ENCODE data around the gene MSH4.

MSH4 gene

DNA sequence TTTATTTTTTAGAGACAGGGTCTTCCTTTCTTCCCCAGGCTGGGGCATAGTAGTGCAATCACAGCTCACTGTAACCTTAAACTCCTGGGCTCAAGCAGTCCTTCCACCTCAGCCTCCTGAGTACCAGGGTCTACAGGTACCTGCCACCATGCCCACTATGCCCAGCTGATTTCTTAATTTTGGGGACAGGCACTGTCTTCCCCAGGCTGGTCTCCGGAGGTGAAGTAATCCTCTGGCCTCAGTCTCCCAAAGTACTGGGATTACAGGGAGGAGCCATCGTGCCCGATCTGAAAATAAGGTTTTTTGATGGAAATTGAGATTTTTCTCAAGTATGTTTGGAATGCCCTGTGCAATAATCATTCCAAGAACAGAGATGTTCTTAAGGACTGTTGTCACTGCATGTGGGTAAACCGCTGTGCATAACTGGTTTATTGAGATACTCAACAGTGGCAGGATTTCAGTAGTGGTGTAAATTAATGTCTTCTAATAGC, 934 bp upstream of the MSH4 start:
- TF ChIP-seq CTCF (IDR thresholded peaks at IDR 0.05): no peak

GRCh38 chr1:75797273-75797588, 549 bp downstream of the MSH4 start:
- TF ChIP-seq CTCF (IDR thresholded peaks at IDR 0.05): no peak

DNA sequence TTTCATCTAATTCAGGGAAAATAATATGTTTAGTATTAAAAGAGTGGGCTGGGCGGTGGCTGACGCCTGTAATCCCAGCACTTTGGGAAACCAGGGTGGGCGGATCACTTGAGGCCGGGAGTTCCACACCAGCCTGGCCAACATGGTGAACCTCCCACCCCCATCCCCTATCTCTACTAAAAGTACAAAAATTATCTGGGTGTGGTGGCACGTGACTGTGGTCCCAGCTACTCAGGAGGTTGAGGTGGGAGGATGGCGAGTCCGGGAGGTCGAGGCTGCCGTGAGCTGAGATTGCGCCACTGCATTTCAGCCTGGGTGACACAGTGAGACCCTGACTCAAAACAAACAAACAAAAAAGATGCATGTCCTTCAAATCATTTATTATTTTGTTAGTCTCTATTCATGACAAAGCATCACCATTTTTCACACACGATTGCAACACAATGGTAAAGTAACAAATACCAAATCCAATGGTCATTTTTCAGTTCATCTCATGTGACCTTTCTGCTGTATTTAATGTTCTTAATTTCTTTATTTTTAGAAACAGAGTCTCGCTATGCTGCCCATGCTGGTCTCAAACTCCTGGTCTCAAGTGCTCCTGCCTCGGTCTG, 1.0 kb downstream of the MSH4 start:
- no peak for TF ChIP-seq CTCF (IDR thresholded peaks at IDR 0.05)

- TF ChIP-seq CTCF (IDR thresholded peaks at IDR 0.05): no peak
Measured at GRCh38 chr1:75808921-75809320, 12.2 kb downstream of the MSH4 start.

DNA sequence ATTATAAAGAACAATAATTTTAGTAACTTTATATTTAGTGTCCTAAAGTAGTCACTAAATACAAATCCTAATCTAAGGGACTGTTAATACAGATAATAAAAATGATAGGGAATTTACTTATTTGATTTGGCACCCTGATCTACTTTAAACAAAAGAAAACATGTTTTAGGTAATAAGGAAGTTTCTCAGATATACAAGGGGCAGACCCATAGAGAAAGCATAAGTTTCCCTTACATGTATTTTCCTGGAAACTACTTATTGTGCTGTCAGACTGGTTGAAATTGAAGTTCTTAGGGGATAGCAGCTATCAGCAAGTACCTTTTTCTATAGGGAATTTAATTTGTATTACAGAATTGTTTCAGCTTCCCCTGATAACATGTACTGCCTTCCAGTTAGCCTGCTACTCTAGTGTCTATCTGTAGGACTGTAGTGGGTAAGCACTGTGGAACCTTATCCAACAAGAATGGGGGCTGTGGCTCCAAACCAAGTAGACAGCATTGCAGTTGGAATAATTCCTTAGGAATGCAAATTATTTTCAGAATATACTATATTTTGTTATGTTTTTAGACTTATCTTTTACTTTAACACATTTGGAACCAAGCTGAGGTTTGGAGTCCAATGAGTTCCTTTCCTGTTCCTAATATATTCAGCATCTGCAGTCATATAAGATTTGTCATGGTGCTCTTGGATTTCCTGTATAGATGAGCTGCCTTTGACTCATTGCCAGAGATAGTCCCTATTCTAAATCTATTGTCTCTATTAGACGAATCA, 14.7 kb downstream of the MSH4 start:
- no peak for TF ChIP-seq CTCF (IDR thresholded peaks at IDR 0.05)

DNA sequence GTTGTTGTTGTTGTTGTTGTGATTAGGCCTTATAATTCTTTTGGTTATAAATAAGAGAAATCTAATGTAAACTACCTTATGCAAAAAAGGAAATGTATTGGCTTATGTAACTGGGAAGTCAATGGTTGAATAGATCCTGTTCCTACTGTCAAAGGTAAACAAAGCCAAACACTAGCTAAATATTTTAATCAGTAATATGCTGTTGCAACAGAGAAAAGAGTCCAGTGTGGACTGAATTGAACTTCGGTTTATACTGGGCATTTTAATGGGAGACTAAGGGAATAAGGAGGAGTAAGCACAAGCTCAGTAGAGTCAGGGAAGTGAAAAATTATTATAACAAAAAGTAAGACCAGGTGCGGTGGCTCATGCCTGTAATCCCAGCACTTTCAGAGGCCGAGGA, 15.4 kb downstream of the MSH4 start:
- TF ChIP-seq CTCF (IDR thresholded peaks at IDR 0.05): no peak

DNA sequence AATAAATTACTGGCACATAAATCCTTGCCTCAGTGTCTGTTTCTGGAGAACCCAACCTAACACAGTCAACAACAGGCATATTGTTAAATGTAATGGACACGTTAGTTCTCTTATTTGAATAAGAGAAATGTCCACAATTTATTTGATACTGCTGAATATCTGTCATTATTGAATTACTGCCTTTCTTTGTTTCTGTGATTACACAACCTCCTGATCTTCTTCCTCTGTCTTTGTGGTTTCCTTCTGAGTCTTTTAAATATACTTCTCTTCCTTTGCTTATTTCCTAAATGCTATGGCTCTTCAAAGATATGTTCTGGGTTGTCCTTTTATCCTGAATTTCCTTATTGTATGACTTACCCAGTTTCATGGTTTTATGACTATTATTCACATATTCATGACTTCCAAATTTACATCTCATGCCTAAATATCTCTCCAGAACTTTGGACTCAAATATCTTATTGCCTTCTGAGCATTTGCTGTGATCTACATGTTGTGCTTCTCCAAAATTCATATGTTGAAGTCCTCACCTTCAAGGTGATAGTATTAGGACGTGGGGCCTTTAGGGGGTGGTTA, 39.9 kb downstream of the MSH4 start:
- no peak for TF ChIP-seq CTCF (IDR thresholded peaks at IDR 0.05)
